Gastroesophageal sphincter (tissue), 4 donors: ENCODE results near the gene ATP6V0A1. TPM values are rescaled to one million over a fixed set of nuclear protein-coding genes. Genes with fewer than 3 reads are reported as not detected.

ENCODE experiments used
- ATAC-seq: fragments of 150-250 bp; one replicate; pipeline ENCODE4 v1.9.1; 2016; ENCODE audit warnings: mild to moderate bottlenecking, moderate library complexity
- H3K27ac ChIP-seq, 4 donors: fragments of 200-600 bp; sonication (generic) in 3 of 4; 1 replicate in 3 of 4; 2 replicates in 1 of 4; pipeline ENCODE4 v1.5.1; 2016 to 2019
- H3K27me3 ChIP-seq: fragments of 200-600 bp; sonication (generic); one replicate; pipeline ENCODE4 v1.5.1; 2019
- H3K36me3 ChIP-seq, 2 donors: fragments of 200-600 bp; sonication (generic); one replicate each; pipeline ENCODE4 v1.5.1; 2019; ENCODE audit warnings: control low read depth in 1 of 2
- H3K4me1 ChIP-seq, 3 donors: fragments of 200-600 bp; sonication (generic); 1 replicate in 2 of 3; 2 replicates in 1 of 3; pipeline ENCODE4 v1.5.1; 2016 to 2019; ENCODE audit warnings: control low read depth in 2 of 3
- H3K4me3 ChIP-seq, 2 donors: fragments of 200-600 bp; sonication (generic); one replicate each; pipeline ENCODE4 v1.5.1; 2019; ENCODE audit warnings: mild to moderate bottlenecking in 1 of 2, moderate library complexity in 1 of 2
- H3K9me3 ChIP-seq, 3 donors: fragments of 200-600 bp; sonication (generic); one replicate each; pipeline ENCODE4 v1.5.1; 2017 to 2019; ENCODE audit warnings: control low read depth in 2 of 3
- CTCF ChIP-seq, 4 experiments: fragments of 200-600 bp in 2 of 4; fragments of 450-650 bp in 2 of 4; sonication (generic) in 1 of 4; IDR thresholded peaks; one replicate each; pipeline ENCODE4 v1.5.1; 2017 to 2019; ENCODE audit warnings: antibody characterized with exemption in 4 of 4, mild to moderate bottlenecking in 2 of 4, moderate library complexity in 2 of 4
- EP300 ChIP-seq: sonication (generic); formaldehyde crosslinking; IDR thresholded peaks from one replicate; pipeline ENCODE4 v1.6.1; 2017; ENCODE audit warnings: antibody characterized with exemption, mild to moderate bottlenecking
- POLR2A ChIP-seq, 2 donors: fragments of 450-650 bp; IDR thresholded peaks; one replicate each; pipeline ENCODE4 v1.6.1; 2017; ENCODE audit warnings: antibody characterized with exemption in 2 of 2, mild to moderate bottlenecking in 2 of 2, moderate library complexity in 1 of 2
- POLR2AphosphoS5 ChIP-seq: sonication (generic); formaldehyde crosslinking; IDR thresholded peaks from one replicate; pipeline ENCODE4 v1.6.1; 2017; ENCODE audit warnings: antibody characterized with exemption
- WGBS, 2 donors: methylation state at CpG; one replicate each; pipeline ENCODE4 v1.1.5; 2018; ENCODE audit warnings: low coverage in 1 of 2; 5-methylcytosine and 5-hydroxymethylcytosine counted together
- total RNA-seq, 4 donors: library from RNA; depleted of rRNA; stranded (reverse); fragments of >200 nt; gene quantifications; one replicate each; pipeline ENCODE4 v1.1.0, GENCODE V29; 2016

Gene ATP6V0A1
- total RNA-seq, 4 donors from 2014 or later, result 47.5 to 84.5 (median 65.4) TPM

DNA sequence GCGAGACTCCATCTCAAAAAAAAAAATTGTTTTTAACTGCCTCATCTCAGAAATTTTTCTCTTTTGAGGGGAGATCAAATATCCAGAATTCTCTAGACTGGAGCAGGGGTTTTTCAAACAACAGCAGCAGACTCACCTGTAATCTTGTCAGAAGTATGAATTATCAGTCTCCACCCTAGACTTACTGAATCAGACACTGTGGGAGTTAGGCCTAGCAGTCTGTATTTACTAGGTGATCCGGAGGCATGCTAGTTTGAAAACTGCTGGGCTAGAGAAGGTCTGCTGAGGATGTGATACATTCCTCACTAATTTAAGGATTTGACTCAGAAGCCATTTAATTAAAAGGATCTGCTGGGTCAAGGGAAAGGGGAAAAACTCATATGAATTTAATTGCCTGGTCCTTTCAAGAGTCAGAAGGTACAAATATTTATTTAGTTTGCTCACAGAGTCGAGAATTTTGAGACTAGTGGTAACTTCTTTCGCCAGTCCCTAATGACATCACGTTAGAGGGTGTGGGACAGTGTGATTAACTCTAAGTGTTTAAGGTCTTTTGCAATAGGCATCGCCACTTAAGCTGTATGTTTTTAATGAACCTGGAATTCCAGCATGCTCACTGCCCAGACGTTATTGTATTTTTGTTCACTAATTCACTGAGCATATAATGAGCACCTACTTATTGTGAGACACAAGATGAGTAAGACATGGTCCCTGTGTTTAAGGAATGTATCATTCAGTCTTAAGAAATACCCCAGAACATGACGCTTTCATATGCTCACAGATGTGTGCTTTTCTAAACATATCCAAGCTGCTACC is 14.2 kb downstream of the ATP6V0A1 start:
- Histone ChIP-seq H3K9me3 (no peaks in the 10 kb centered on the region), H3K4me1 (no peaks in the 10 kb centered on the region), H3K27me3 (no peaks in the 10 kb centered on the region), H3K36me3 (peaks cover 0 to 100% of the 10 kb centered on the region in 2 donors), H3K4me3 (no peak overlapping the region), H3K27ac (peak overlapping the region in 2 of 4 donors; percentile 8)
- peak; percentile 44 for ATAC-seq
- TF ChIP-seq EP300 (no peak), CTCF (IDR thresholded peaks at IDR 0.05) (no peak), POLR2AphosphoS5 (no peak), POLR2A (IDR thresholded peaks at IDR 0.05) (no peak)
- 62 to 77% methylated on average over 7 to 8 of the region's 8 CpGs for WGBS, 2 donors

DNA sequence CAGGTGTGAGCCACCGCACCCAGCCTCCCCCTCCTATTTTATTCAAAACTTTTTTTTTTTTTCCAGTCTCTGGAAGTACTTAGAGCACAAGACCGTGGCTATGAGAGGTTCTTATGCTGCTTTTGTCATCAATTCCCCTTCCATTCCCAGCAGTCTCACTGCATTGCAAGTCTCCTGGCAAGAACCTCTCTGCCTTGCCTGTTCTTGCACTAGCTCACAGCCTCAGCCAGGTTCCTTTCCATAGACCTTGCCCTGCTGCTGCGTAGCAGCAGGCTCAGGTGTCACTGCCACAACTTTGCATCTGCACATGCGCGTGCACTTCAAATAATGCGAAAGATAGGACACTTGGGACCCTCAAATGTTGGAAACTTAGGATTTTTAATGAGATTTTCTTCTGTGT is 15.6 kb downstream of the ATP6V0A1 start:
- 78 to 91% methylated on average over 4 to 5 of the region's 6 CpGs for WGBS, 2 donors
- H3K36me3 ChIP-seq, result peaks cover 0 to 99% of the 10 kb centered on the region in 2 donors
- H3K9me3 ChIP-seq, result no peaks in the 10 kb centered on the region
- H3K27me3 ChIP-seq, result no peaks in the 10 kb centered on the region
- H3K27ac ChIP-seq, result peak overlapping the region in 1 of 4 donors; percentile 0
- ATAC-seq, result no peak
- no peak for TF ChIP-seq CTCF (IDR thresholded peaks at IDR 0.05)
- no peak for TF ChIP-seq EP300
- no peak for TF ChIP-seq POLR2A (IDR thresholded peaks at IDR 0.05)
- no peak for TF ChIP-seq POLR2AphosphoS5
- no peak overlapping the region for H3K4me3 ChIP-seq
- H3K4me1 ChIP-seq, result no peaks in the 10 kb centered on the region

- no peak for ATAC-seq
- Histone ChIP-seq H3K4me3 (no peak overlapping the region), H3K9me3 (no peaks in the 10 kb centered on the region), H3K4me1 (no peaks in the 10 kb centered on the region), H3K36me3 (peaks cover 0 to 99% of the 10 kb centered on the region in 2 donors), H3K27me3 (no peaks in the 10 kb centered on the region), H3K27ac (peak overlapping the region in 1 of 4 donors; percentile 40)
- TF ChIP-seq POLR2AphosphoS5 (no peak), CTCF (IDR thresholded peaks at IDR 0.05) (no peak)
- 65 to 95% methylated on average over 2 to 3 of the region's 3 CpGs for WGBS, 2 donors
Observed at GRCh38 chr17:42475121-42475520, 16.4 kb downstream of the ATP6V0A1 start.

DNA sequence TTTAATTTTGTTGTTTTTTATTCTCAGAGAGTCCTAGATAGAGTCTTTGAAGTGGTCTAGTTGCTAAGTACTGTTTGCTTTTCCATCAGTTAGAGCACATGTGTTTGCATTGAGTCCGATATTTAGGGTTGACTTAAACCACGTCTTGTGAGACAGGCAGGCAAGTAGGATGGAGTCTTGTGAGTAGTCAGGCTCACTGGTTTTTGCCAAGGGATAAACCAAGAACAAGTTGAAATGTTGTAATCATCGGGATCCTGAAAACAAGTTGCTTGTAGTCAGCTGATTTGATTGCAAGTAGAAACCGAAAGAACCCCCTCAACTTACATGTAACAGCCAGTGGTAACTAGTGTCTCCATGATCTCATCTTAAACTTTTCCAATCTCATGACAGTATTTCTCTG is 17.2 kb downstream of the ATP6V0A1 start:
- H3K4me3 ChIP-seq, result no peak overlapping the region

More for the DNA sequence above, 17.2 kb downstream of the ATP6V0A1 start:
- Histone ChIP-seq H3K27me3 (no peaks in the 10 kb centered on the region), H3K27ac (peak overlapping the region in 3 of 4 donors; percentile 5 to 40 (median 20)), H3K9me3 (no peaks in the 10 kb centered on the region), H3K36me3 (peaks cover 0 to 99% of the 10 kb centered on the region in 2 donors), H3K4me1 (no peaks in the 10 kb centered on the region)
- no peak for TF ChIP-seq POLR2AphosphoS5
- no peak for TF ChIP-seq EP300
- TF ChIP-seq POLR2A (IDR thresholded peaks at IDR 0.05), result no peak
- TF ChIP-seq CTCF (IDR thresholded peaks at IDR 0.05), result no peak
- ATAC-seq, result peak; percentile 77
- WGBS, 2 donors, result 78 to 94% methylated on average over 4 of the region's 4 CpGs
